Measurements from ENCODE around the gene SLC30A3. TPM values are rescaled to one million over a fixed set of nuclear protein-coding genes. Genes with fewer than 3 reads are reported as not detected.

SLC30A3 gene
- total RNA-seq, 4 donors from 2014 or later: 0.44 TPM; not detected in 3

DNA sequence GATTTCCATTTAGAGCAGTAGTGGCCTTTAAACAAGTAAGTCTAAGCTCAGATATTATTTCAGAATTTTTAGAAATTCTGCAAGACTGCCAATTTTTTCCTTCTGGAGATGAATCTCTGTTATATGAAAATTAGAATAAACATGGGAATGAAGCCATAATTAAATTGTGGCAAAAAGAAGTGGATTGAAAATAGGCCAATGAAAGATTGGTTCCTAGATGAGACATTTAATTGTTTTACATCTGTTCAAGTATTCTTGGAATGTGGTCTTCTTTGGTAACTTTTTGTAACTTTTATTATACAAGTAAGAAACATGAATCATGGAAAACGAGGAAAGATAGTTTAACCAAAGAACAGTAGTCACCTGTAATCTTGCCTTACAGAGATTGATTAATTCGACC, 35.3 kb downstream of the SLC30A3 start:
- no peaks in the 10 kb centered on the region for H3K27me3 ChIP-seq
- no peak for DNase-seq (ENCODE audit: low spot score in 2 of 2)
- 67 to 68% methylated on average over 2 of the region's 2 CpGs for WGBS, 2 donors
- no peak for TF ChIP-seq EP300 (IDR thresholded peaks at IDR 0.05)
- TF ChIP-seq, protein P1, sequence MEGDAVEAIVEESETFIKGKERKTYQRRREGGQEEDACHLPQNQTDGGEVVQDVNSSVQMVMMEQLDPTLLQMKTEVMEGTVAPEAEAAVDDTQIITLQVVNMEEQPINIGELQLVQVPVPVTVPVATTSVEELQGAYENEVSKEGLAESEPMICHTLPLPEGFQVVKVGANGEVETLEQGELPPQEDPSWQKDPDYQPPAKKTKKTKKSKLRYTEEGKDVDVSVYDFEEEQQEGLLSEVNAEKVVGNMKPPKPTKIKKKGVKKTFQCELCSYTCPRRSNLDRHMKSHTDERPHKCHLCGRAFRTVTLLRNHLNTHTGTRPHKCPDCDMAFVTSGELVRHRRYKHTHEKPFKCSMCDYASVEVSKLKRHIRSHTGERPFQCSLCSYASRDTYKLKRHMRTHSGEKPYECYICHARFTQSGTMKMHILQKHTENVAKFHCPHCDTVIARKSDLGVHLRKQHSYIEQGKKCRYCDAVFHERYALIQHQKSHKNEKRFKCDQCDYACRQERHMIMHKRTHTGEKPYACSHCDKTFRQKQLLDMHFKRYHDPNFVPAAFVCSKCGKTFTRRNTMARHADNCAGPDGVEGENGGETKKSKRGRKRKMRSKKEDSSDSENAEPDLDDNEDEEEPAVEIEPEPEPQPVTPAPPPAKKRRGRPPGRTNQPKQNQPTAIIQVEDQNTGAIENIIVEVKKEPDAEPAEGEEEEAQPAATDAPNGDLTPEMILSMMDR (IDR thresholded peaks at IDR 0.05): no peak
- no peak for TF ChIP-seq POLR2A (IDR thresholded peaks at IDR 0.05)
- peaks cover 0 to 100% (median 39%) of the 10 kb centered on the region in 3 donors for H3K36me3 ChIP-seq
- no peaks in the 10 kb centered on the region for H3K4me1 ChIP-seq
- H3K27ac ChIP-seq: no peak overlapping the region
- no peak overlapping the region for H3K4me3 ChIP-seq
- H3K9me3 ChIP-seq: no peaks in the 10 kb centered on the region

DNA sequence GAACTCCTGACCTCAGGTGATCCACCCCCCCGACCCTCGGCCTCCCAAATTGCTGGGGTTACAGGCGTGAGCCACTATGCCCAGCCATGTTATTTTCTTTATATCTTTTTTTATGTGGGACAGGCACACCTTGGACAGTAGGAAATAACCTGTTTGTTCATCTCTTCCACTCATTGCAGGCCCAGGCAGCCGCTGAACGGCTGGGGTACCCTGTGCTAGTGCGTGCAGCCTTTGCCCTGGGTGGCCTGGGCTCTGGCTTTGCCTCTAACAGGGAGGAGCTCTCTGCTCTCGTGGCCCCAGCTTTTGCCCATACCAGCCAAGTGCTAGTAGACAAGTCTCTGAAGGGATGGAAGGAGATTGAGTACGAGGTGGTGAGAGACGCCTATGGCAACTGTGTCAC, 37.3 kb downstream of the SLC30A3 start:
- peaks cover 0 to 97% (median 26%) of the 10 kb centered on the region in 3 donors for H3K36me3 ChIP-seq
- 92 to 94% methylated on average over 9 of the region's 9 CpGs for WGBS, 2 donors

DNA sequence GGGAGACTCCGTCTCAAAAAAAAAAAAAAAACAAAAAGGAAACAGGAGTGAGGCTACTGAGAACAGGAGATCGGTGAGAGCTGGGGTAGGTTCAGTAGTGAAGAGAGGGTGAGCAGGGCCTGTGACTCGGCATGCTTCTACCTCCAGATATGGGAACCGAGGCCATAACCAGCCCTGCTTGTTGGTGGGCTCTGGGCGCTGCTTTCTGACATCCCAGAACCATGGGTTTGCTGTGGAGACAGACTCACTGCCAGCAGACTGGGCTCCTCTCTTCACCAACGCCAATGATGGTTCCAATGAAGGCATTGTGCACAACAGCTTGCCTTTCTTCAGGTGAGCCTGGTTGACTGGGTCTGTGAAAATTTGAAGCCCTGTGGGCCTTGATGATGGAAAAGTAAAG, 39.4 kb downstream of the SLC30A3 start:
- Histone ChIP-seq H3K9me3 (no peaks in the 10 kb centered on the region), H3K4me3 (no peak overlapping the region), H3K36me3 (peaks cover 0 to 90% (median 26%) of the 10 kb centered on the region in 3 donors), H3K27me3 (no peaks in the 10 kb centered on the region), H3K27ac (no peak overlapping the region), H3K4me1 (peaks cover 0 to 4% (median 0%) of the 10 kb centered on the region in 4 donors)
- no peak for DNase-seq (ENCODE audit: low spot score in 2 of 2)
- 93 to 95% methylated on average over 6 of the region's 6 CpGs for WGBS, 2 donors
- TF ChIP-seq, protein P1 (IDR thresholded peaks at IDR 0.05): no peak
- TF ChIP-seq POLR2A (IDR thresholded peaks at IDR 0.05): no peak
- TF ChIP-seq EP300 (IDR thresholded peaks at IDR 0.05): no peak

More for the DNA sequence above, 37.3 kb downstream of the SLC30A3 start:
- H3K27ac ChIP-seq: no peak overlapping the region
- H3K4me3 ChIP-seq: no peak overlapping the region
- H3K9me3 ChIP-seq: no peaks in the 10 kb centered on the region
- DNase-seq (ENCODE audit: low spot score in 2 of 2): no peak
- TF ChIP-seq, protein P1 (IDR thresholded peaks at IDR 0.05): no peak
- TF ChIP-seq POLR2A (IDR thresholded peaks at IDR 0.05): no peak
- no peak for TF ChIP-seq EP300 (IDR thresholded peaks at IDR 0.05)
- no peaks in the 10 kb centered on the region for H3K4me1 ChIP-seq
- no peaks in the 10 kb centered on the region for H3K27me3 ChIP-seq

DNA sequence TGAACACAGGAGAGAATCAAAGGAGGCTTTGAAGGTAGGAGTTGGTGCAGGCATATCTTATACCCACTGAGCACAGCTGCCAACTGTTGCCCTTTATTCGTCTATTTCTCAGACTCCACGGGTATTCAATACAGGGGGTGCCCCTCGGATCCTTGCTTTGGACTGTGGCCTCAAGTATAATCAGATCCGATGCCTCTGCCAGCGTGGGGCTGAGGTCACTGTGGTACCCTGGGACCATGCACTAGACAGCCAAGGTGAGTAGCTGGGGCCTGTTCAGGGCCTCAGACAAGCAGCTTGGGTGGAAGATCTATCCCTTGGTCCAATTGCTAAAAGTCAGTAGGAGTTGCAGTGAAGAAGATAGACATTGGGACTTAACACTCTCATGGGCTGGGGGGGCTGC, 40.4 kb downstream of the SLC30A3 start:
- TF ChIP-seq, protein P1 (IDR thresholded peaks at IDR 0.05): no peak
- TF ChIP-seq EP300 (IDR thresholded peaks at IDR 0.05) (no peak), POLR2A (IDR thresholded peaks at IDR 0.05) (no peak)
- Histone ChIP-seq H3K9me3 (no peaks in the 10 kb centered on the region), H3K4me3 (no peak overlapping the region), H3K36me3 (peaks cover 0 to 80% (median 26%) of the 10 kb centered on the region in 3 donors), H3K4me1 (peaks cover 0 to 13% (median 3%) of the 10 kb centered on the region in 4 donors), H3K27me3 (no peaks in the 10 kb centered on the region), H3K27ac (no peak overlapping the region)
- DNase-seq (ENCODE audit: low spot score in 2 of 2): no peak
- WGBS, 2 donors: 95 to 99% methylated on average over 5 of the region's 5 CpGs

DNA sequence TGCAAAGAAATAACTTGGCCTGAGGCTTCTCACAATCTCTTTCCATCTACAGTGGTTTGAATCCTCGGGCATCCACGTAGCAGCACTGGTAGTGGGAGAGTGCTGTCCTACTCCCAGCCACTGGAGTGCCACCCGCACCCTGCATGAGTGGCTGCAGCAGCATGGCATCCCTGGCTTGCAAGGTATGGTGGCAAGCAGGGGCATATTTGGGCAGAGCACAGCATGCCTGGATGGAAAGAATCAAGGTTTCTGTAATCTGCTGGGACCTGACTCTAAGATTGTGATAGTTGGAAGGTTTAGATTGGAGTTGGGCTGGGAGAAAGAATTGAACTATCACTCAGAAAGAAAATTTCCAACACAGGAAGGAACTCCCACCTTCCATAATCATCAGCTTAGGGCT, 41.7 kb downstream of the SLC30A3 start:
- 91 to 98% methylated on average over 3 of the region's 3 CpGs for WGBS, 2 donors
- Histone ChIP-seq H3K4me1 (peaks cover 0 to 22% (median 3%) of the 10 kb centered on the region in 4 donors), H3K27ac (no peak overlapping the region), H3K4me3 (no peak overlapping the region), H3K27me3 (no peaks in the 10 kb centered on the region), H3K36me3 (peaks cover 0 to 73% (median 14%) of the 10 kb centered on the region in 3 donors), H3K9me3 (no peaks in the 10 kb centered on the region)
- DNase-seq (ENCODE audit: low spot score in 2 of 2): no peak
- no peak for TF ChIP-seq EP300 (IDR thresholded peaks at IDR 0.05)
- TF ChIP-seq POLR2A (IDR thresholded peaks at IDR 0.05): no peak
- TF ChIP-seq, protein P1 (IDR thresholded peaks at IDR 0.05): no peak

Measured in tibial nerve (tissue), 4 donors.